OCI-LY7 (cell line): ENCODE measurements around the gene PRELP. TPM values are rescaled to one million over a fixed set of nuclear protein-coding genes. Genes with fewer than 3 reads are reported as not detected.

Experiments used
- BruUV-seq: library from RNA; stranded (reverse); fragments of 400-500 nt; replicated peaks from 2 replicates; lab custom pipeline; 2021; lab: Mats Ljungman, UMichigan
- CTCF ChIA-PET: fragments of 300-600 bp; sonication (Branson Sonifier 250); formaldehyde crosslinking; loops from one replicate; lab custom pipeline; 2022; ENCODE audit warnings: antibody characterized with exemption; ENCODE audit not compliant: unreplicated experiment; lab: Charles Lee
- POLR2A ChIA-PET: fragments of 300-600 bp; sonication (Branson Sonifier 250); formaldehyde crosslinking; loops from one replicate; lab custom pipeline; 2022; ENCODE audit warnings: antibody characterized with exemption; lab: Charles Lee
- DNase-seq: peaks from one replicate; pipeline ENCODE4 v3.0.0-alpha.2; 2015; ENCODE audit warnings: low spot score
- H2AFZ ChIP-seq: fragments of 200-600 bp; sonication (generic), shearing (Covaris generic); 2 replicates; pipeline ENCODE4 v1.6.1; 2014; ENCODE audit warnings: mild to moderate bottlenecking, antibody characterized with exemption, low read length, moderate library complexity
- H3K27ac ChIP-seq: fragments of 200-600 bp; sonication (generic); 2 replicates; pipeline ENCODE4 v1.5.1; 2014; ENCODE audit warnings: mixed run types, low read depth, mild to moderate bottlenecking, moderate library complexity, low read length, inconsistent platforms; ENCODE audit not compliant: poor library complexity, severe bottlenecking
- H3K36me3 ChIP-seq: fragments of 200-600 bp; sonication (generic); 2 replicates; pipeline ENCODE4 v1.6.1; 2014; ENCODE audit warnings: mild to moderate bottlenecking, antibody characterized with exemption, low read length, moderate library complexity, mixed read lengths; ENCODE audit not compliant: insufficient read depth
- H3K4me1 ChIP-seq: fragments of 200-600 bp; sonication (generic); 2 replicates; pipeline ENCODE4 v1.5.1; 2014; ENCODE audit warnings: mild to moderate bottlenecking, low read length; ENCODE audit not compliant: insufficient read depth, poor library complexity, severe bottlenecking
- H3K4me2 ChIP-seq: fragments of 200-600 bp; sonication (generic); 2 replicates; pipeline ENCODE4 v1.6.1; 2014; ENCODE audit warnings: mild to moderate bottlenecking, low read length
- H3K4me3 ChIP-seq: fragments of 200-600 bp; sonication (generic); 2 replicates; pipeline ENCODE4 v1.5.1; 2014; ENCODE audit warnings: mild to moderate bottlenecking, low read depth, low read length; ENCODE audit not compliant: poor library complexity, severe bottlenecking
- H3K79me2 ChIP-seq: fragments of 200-600 bp; sonication (generic); 2 replicates; pipeline ENCODE4 v1.6.1; 2016; ENCODE audit warnings: low read depth, mild to moderate bottlenecking, low read length, moderate library complexity, mixed read lengths; ENCODE audit not compliant: insufficient read depth
- H3K9me2 ChIP-seq: fragments of 200-600 bp; sonication (generic); 2 replicates; pipeline ENCODE4 v1.6.1; 2016; ENCODE audit warnings: mild to moderate bottlenecking, low read length, mixed read lengths; ENCODE audit not compliant: insufficient read depth
- H3K9me3 ChIP-seq: fragments of 200-600 bp; sonication (generic); 2 replicates; pipeline ENCODE4 v1.6.1; 2014; ENCODE audit warnings: mild to moderate bottlenecking, mixed run types, low read length, mixed read lengths
- H4K20me1 ChIP-seq: fragments of 200-600 bp; sonication (generic); 2 replicates; pipeline ENCODE4 v1.6.1; 2014; ENCODE audit warnings: mild to moderate bottlenecking, antibody characterized with exemption, low read length, moderate library complexity, mixed read lengths; ENCODE audit not compliant: insufficient read depth
- CTCF ChIP-seq: fragments of 200-600 bp; sonication (generic); conservative IDR thresholded peaks from 2 replicates; pipeline ENCODE4 v1.5.1; 2014; ENCODE audit warnings: mild to moderate bottlenecking, antibody characterized with exemption, low read length, moderate library complexity, mixed read lengths
- EZH2phosphoT487 ChIP-seq: fragments of 200-600 bp; sonication (generic); IDR thresholded peaks from 2 replicates; pipeline ENCODE4 v1.6.1; 2018; ENCODE audit warnings: low read depth, borderline replicate concordance, mild to moderate bottlenecking, mixed run types, antibody characterized with exemption, low read length, moderate library complexity, mixed read lengths
- intact Hi-C: fragments of 100-400 bp; cut with micrococcal nuclease; formaldehyde crosslinking; loops from one replicate; pipeline ENCODE4 v1.10.0; 2022; ENCODE audit not compliant: unreplicated experiment
- total RNA-seq, 2 experiments: library from RNA; depleted of rRNA in 1 of 2; stranded (reverse); fragments of >200 nt in 1 of 2; shearing (Covaris generic) in 1 of 2; gene quantifications; 2 replicates each; pipeline ENCODE4 v1.2.3, GENCODE V29; 2014 to 2022

The PRELP gene
- total RNA-seq, 2 experiments from 2014 or later = not detected

DNA sequence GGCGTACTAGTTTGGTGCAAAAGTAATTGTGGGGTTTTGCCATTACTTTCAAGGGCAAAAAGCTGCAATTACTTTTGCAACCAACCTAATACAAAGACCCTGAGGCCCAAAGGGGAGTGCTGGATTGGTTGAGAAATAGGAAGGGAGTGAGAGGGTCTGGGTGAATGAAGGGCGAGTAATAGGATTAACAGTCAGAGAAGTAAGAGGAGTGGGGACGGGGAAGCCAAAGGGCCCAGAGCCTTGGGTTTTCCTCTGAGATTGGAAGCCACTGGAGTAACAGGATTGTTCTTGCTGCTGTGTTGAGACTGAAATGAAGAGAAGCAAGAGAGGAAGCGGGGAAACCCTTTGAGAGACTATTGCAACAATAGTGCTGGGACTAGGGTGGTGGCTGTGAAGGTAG, 19.0 kb upstream of the PRELP start:
- intact Hi-C loops = no loop called here
- Histone ChIP-seq H3K27ac (no peak overlapping the region), H3K79me2 (no peaks in the 10 kb centered on the region), H3K4me1 (peaks cover 97% of the 10 kb centered on the region), H3K9me2 (no peaks in the 10 kb centered on the region), H3K36me3 (no peaks in the 10 kb centered on the region), H3K4me3 (no peak overlapping the region), H3K4me2 (0 out of 2 replicates have a peak overlapping the region, but pooled peaks have one; percentile 3), H2AFZ (peak overlapping the region; percentile 66), H4K20me1 (no peaks in the 10 kb centered on the region), H3K9me3 (no peaks in the 10 kb centered on the region)
- TF ChIP-seq EZH2phosphoT487 (no peak), CTCF (no peak)
- ChIA-PET CTCF (no interaction called here), POLR2A (no interaction called here)
- no peak for DNase-seq
- BruUV-seq = no TSS peak

DNA sequence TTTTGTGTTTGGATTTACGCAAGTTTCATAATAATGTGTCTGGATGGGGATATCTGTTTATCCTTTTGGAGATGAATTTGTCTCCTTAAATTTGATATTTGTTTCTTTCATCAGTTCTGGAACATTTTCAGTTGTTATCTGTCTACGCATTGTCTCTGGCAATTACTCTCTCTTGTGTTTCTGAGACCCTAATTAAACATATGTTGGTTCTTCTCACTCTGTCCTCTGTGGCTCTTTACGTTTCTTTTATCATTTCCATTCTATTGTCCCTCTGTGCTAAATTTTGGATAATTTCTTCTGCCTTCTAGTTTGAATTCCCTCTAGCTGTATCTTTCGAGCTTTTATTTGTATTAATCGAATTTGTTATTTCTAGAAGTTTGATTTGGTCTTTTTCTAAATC, 17.5 kb upstream of the PRELP start:
- Histone ChIP-seq H3K4me2 (no peak overlapping the region), H4K20me1 (no peaks in the 10 kb centered on the region), H3K4me1 (peaks cover 97% of the 10 kb centered on the region), H3K4me3 (no peak overlapping the region), H3K9me2 (no peaks in the 10 kb centered on the region), H3K9me3 (no peaks in the 10 kb centered on the region), H2AFZ (0 out of 2 replicates have a peak overlapping the region, but pooled peaks have one; percentile 59), H3K79me2 (no peaks in the 10 kb centered on the region), H3K27ac (no peak overlapping the region), H3K36me3 (no peaks in the 10 kb centered on the region)
- TF ChIP-seq EZH2phosphoT487 = no peak
- no peak for TF ChIP-seq CTCF
- no TSS peak for BruUV-seq
- DNase-seq = no peak
- intact Hi-C loops = no loop called here
- ChIA-PET CTCF (no interaction called here), POLR2A (no interaction called here)

- peak overlapping the region; percentile 59 for H2AFZ ChIP-seq
- H3K9me3 ChIP-seq = no peaks in the 10 kb centered on the region
- BruUV-seq = no TSS peak
- peaks cover 85% of the 10 kb centered on the region for H3K4me1 ChIP-seq
- H3K27ac ChIP-seq = no peak overlapping the region
- POLR2A ChIA-PET = interaction anchor here (0.6 to 0.7 kb wide), 3 partner anchors 79 to 998 kb away, joined by 3 to 9 read pairs (median 4); partner anchors contain the start of gene KLHL12
- H3K4me2 ChIP-seq = peak overlapping the region; percentile 39
- H3K79me2 ChIP-seq = no peaks in the 10 kb centered on the region
- intact Hi-C loops = no loop called here
- DNase-seq = no peak
- H3K4me3 ChIP-seq = no peak overlapping the region
- CTCF ChIA-PET = no interaction called here
- no peaks in the 10 kb centered on the region for H4K20me1 ChIP-seq
- TF ChIP-seq EZH2phosphoT487 = no peak
- no peak for TF ChIP-seq CTCF
- no peaks in the 10 kb centered on the region for H3K9me2 ChIP-seq
- H3K36me3 ChIP-seq = no peaks in the 10 kb centered on the region
These were observed 15.9 kb upstream of the PRELP start for GRCh38 chr1:203459671-203460201.
